NCI-H69 (cell line): ENCODE data around the gene SHB.
A peak's percentile ranks its signal among the peaks of the same experiment; 100 is the strongest.

ENCODE experiments used
- DNase-seq: peaks from one replicate; lab custom pipeline; 2025; lab: John Stamatoyannopoulos, UW

SHB gene

DNA sequence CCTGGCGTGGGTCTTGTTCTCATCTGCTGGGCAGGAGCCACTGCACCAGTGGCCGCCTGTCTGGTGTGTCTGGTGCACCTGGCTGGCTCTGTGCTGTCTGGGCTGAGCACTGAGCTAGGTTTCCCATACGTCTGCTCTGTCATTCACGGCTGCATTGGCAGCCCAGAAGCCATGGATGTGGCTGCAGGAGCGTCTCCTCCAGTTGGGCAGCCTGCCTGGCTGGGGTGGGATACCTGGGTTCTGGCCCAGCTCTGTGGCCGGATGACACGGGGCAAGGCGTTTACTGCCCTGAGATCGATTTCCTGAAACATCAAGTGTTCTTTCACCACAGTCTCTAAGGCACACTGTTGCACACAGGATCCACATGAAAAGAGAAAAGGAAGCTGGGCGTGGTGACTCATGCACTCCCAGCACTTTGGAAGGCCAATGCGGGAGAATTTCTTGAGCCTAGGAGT is 139.6 kb downstream of the SHB start:
- DNase-seq, result no peak

DNA sequence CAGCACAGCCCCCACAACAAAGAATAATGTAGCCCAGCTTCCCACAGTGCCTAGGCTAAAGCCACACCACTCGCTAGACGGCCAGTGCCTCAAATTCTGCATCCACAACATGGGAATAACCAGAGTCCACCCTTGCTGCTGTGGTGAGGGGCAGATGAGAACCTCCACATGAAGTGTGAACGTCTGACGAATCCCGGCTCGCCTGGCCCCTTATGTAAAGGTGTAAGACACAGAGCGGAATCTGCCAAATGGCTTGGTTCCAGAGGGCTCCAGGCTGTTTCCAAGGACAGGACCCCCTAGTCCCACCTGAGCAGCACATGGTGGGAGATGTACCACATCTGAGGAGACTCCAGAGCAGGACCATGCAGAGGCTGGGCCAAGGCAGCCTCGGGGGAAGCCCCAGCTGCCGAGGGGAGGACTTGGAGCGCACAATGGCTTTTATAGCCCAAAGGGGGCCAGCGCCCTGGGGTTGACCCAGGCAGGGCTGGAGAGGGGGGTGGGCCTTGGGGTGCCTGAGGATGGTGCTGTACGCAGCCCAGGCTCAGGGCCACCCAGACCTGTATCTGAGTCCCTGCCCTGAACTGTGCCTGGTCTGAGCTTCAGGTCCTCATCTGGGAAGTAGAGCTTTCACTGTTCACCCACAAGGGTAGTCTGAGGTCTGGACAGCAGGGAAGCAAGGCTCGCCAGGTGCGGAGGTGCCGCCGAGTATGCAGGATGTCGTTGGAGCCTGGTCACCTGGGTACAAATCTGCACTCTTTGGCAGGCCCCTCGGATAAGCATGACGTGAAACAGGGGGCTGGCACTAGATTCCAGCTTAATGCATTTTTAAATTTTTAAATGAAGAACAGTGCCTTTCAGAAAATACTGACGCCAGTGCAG is 140.2 kb downstream of the SHB start:
- DNase-seq, result no peak

DNA sequence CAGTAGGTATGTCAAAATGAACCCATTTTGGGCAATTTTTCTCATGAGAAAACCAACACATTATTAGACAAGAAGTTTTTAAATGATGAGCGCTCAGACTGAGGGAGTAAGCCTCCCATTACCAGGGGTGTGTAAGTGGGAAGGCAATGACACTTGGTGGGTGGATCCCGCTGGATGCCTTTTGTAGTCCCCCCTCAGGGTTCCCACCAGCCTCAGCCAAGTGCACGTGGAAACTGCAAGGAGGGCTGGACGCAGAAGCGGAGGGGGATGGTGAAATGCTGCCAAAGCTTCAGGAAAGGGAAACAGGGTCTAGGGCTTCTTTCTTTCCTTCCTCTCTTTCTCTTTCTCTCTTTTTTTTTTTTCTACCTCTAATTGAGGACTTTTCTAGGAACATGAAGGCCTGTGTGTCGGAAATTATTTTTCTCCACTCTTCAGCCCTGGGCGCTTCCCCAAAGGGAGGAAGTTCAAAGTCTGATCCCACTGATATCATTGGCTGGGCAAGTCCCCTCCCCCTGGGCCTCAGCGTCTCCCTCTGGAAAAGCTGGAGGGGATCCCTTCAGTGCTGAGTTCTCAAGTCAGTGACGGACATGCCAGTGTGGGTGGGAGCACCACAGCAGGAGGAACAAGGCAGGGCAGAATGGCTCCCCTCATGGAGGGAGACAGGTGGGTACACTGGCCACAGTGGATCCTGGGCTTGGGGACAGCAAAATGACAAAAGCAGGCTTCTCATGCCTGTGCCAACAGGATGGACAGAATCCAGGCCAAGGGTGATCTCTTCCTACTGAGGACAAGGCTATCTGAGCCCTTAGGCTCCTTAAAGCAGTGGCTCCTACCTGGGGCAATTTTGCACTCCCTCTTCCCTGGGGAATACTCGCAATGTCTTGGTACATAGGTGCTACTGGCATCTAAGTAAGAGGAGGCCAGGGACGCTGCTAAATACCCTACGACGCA is 141.2 kb downstream of the SHB start:
- peak; percentile 58 for DNase-seq

DNA sequence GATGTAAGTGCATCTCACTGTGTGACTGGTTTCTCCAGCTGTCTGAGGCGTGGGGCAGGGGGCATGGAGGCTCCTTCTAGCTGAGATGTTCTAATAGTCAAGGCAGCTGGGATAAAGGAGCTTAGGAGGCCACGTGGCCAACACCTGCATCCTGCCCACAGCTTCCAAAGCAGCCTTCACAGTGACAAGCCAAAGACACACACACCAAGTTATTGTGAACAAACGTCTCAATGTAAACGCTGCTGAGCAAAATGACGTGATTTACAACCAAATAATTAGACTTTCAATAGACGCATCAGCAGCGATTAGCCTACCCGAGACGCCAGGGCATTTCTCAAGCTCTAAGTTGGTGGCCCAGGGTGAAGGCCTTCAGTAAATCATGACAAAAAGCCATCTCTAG is 141.9 kb downstream of the SHB start:
- peak; percentile 91 for DNase-seq

DNA sequence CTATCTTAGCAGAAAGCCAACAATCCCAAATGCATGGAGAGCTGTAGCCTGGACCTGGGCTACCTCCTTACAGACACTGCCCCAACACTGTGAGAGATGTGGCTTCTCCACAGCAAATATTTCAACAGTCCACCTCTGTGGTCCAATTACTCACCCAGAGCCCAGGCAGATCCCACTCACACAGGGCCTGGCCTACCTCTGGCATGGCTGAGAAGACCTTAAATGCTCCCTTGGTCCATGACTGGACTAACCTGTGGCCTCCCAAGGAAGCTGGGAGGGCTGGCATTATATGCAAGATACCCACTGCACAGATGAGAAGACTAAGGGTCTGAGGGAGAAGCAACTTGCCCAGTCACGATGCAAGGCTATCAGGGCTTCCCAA is 142.3 kb downstream of the SHB start:
- no peak for DNase-seq

DNA sequence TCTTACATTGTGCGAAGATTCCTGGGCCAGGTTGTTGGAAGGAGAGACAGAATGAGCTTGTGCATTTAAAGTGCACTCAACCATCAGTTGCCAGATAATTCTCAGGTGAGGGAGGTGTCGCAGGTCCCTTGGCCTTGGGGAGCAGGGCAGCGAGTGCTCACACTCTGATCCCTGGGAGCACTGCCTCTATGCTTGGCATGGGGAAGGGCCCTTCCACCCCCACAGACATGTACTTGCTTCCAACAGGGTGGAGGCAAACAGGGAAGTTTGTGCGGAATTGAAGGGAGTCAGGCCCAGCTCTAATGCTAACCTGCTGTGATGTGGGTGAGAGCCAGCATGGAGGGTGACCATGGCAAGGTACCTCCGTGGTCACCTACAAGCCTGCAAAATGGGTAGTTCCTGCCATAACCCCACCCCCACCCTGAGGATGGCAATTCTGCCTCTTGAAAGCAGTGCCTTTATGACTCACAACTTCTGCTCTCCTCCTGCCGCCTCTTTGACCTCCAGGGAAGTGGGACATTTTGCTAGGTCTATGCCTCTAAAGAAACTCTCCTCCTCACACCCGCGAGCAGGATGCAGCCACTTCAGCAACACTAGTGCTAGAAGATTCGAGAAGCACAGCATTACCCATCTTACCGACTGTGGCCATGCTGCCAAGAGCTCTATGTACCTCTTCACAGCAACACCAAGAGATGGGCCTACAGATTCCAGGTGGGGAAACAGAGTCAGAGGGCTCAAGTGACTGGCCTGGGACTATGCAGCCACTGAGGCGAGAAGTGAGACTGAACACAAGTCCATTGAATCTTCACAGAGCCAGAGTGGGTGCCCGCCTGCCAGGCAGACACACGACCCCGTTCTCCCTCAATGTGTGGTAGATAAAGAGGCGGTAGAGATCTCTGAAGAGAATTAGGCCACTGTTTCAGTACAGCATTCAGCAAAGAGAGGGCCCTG is 143.0 kb downstream of the SHB start:
- no peak for DNase-seq

DNA sequence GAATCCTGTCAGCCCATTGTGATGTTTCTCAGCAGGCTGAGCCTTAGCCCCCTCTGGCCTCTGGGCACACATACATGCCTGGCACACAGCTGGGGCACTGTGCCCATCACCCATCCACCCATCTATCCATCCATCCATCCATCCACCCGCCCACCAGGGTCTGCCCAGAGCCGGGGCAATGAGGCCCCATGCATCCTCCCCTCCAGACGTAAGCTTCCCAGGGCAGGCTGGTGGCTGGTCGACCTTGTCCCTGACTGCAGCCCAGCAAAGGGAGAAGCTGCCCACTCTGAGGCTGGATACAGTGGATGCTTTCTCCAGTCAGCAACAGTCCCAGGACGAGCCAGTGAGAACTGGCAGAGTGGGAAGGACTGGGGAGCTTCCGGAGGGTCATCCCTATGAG is 144.0 kb downstream of the SHB start:
- no peak for DNase-seq

DNA sequence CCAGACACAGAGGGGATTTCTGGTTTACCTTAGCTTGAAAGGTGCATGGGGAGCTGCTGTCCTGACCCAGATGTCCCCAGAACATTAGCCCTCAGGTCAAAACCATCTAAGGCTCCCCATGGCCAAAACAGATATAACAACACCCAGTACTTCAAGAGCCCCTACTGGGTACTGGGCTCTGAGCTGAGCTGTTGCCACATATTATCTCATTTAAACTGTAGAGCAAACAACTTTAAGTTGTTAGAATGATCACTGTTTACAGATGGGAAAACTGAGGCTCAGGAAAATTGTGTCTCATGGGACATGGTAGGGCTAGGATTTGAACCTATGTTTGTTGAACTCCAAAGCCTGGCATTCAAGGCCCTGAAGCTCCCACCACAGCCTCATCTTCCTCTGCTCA is 144.5 kb downstream of the SHB start:
- DNase-seq, result no peak

DNA sequence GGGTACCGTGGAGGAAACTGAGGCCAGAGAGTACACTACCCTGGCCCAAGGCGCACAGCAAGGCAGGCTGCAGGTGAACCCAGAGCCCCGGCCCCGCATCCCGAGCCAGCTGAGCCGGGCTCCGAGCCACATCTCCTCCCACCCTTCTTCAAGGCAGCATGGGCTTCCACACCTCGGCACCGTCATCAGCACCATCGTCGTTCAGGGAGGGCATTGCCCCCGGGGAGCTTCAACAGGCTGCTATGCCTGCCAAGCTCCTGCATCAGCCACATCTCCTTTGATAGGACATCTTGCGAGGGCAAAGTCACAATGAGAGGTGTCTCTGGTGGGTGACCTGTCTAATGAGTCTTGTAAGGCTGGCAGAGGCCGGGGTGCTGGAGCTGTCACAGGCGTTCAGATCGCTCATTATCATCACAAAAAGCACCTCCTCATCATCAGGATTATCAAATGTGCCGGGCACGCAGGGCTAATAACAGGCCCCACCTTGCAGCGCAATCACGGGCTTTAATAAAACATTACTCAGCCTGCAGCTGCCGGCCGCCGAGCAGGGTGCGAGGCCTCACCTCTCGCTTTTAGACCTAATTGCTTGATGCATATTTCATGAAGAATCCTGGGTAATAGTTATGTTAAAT is 145.1 kb downstream of the SHB start:
- no peak for DNase-seq

DNA sequence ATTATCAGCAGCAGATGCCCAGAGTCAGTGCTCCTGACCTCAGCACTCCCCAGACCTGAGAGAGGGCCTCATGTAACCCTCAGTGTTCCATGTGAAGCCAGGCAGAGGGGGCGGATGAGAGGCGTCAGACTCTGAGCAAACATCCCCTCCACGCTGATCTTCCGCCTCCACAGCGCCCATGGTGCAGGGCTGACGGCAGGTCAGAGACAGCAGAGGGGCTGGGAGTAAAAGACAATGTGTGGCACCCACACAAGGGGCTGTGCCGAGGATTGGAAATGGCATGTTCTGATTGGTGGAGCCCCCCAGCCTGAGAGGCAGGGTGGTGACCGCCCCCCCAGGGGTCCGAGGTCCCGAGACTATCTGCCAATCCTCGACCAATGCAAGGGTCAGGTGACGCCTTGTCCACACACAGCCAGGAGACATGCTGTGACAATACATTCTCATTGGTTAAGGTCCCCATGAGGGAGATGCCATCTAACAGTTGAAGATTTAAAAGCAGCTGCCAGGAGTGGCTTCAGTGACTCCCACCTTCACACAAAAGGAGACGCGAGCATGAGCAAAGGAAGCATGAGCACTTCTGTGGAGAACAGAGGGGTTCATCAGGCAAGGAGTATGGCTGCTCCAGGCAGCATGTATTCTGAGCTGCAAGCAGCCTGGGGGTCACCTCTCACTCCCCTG is 145.8 kb downstream of the SHB start:
- DNase-seq, result no peak

DNA sequence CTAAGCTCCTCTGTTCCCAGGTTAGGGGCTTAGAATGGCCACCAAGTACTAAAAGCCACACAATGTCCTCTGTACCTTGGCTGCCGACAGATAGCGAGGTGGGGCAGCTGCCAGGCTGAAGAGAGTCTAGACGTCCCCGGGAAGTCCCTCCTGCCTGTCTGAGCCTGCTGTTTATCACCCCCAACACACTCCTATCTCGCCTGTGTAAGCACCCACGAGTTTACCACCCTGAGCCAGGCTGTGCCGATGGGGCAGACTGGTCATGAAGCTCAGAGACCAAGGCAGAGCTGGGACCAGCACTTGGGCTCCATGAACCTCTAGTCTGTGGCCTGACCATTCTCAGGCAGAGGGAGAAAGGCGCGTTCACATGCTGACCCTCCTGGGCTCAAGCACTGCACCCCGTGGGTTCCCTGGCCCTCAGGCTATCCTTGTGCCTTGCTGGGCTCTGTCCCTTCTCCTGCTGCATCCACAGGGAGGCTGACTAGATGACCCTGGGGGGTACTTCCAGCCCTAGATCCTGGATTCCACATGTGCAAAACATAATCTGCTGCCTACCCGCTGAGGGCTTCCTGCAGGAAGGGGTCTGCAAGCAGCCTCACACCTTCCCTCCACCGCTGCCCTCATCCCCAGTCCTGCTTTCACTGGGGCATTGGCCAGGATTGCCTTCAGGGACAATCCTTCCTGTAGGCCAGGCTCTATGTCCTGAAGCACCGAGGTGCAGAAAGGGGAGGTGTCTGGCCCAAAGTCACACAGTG is 146.5 kb downstream of the SHB start:
- DNase-seq, result no peak

DNA sequence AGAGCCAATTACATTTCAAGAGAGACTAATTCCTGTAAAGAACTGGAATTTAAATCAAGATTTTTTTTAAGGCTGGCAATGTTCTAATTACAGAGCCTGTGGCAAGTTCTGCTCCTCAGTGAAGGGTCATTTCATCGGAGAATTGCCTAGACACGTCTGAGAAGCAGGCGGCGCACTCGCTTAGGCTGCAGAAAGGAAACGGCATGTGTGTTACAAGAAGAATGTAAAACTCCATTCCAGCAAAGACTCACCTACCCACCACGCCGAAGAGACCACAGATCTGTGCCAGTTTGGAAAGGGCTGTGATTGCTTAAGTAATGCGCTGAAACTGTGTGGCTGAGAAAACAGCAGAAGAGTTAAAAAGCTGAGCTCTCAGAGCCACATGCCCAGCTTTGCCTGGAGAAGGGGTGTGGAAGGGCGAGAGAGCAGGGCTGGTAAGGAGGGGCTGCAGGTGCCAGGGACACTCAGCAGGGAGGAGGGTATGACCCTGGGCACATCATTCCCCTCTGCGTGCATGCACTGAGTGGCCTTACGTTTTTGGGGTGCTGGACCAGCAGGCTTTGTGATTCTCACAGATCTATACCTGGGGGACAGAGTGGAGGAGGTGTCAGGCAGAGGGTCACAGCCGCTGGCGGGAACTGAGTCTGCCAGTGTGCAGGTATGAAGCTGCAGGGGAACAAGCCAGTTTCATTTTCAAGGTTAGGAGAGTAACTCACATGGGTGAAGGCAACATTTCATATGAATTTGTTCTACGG is 147.3 kb downstream of the SHB start:
- no peak for DNase-seq

DNA sequence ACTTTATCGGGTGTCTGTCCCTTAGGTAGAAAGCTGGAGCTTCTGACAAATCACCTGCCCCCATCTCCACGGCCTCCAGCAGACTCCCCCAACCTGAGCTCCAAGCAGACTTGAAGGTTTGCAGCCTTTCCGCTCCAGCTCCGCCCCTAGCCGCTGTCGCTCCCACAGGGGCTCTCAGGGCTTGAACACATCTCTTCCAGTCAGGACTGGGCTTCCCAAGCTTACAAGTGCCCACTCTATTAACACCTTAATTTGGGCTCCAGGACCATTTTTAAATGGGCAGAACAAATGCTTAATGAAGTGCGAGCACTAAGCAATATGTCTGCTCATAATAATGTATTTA is 147.9 kb downstream of the SHB start:
- DNase-seq, result no peak

DNA sequence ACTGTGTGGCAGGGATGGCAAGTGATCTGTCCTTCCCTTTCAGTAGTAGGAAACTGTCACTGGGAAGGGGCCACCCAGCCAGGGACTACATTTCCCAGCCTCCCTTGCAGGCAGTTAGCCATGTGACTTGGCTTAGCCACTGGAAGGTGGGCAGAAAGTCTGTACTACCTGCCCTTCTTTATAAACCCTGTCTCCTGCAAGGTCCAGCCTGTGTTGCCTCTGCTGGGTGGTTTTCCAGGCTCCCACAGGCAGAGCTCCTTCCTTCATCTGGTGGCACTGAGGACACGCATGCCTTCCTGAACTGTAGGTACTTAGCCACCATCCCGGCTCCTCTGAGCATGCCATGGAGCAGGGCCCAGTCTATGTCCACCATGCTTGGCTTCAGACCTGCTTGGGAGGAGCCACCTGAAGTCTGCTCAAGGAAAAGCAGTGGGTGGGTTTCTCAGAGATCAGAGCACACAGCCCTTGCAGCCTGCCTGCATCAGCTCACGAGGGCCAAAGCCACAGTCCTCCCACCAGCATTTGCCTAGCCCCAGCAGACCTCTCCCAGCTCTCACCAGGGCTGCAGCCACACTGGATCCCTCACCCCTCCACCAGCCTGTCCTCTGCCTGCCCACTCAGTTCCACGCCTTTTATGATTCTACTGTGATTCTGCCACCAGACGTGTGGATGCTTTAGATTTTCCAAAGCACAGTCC is 148.4 kb downstream of the SHB start:
- DNase-seq, result peak; percentile 31

DNA sequence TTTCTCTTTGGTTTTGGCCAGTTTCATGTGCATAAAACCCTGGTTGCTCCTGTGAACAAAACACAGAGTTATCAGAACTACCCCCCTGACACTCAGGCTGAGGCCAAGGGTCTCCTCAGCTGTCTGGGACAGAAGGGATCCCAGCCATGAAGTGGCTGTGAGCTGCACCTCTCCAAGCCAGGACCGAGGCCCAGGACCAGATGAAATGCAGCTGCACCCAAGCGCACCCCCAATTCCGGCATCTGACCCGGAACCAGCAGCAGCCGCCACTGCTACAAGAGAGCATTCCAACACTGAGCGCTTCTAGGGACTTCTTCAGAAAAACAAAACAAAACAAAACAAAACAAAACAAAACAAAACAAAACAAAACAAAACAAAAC is 149.1 kb downstream of the SHB start:
- no peak for DNase-seq

DNA sequence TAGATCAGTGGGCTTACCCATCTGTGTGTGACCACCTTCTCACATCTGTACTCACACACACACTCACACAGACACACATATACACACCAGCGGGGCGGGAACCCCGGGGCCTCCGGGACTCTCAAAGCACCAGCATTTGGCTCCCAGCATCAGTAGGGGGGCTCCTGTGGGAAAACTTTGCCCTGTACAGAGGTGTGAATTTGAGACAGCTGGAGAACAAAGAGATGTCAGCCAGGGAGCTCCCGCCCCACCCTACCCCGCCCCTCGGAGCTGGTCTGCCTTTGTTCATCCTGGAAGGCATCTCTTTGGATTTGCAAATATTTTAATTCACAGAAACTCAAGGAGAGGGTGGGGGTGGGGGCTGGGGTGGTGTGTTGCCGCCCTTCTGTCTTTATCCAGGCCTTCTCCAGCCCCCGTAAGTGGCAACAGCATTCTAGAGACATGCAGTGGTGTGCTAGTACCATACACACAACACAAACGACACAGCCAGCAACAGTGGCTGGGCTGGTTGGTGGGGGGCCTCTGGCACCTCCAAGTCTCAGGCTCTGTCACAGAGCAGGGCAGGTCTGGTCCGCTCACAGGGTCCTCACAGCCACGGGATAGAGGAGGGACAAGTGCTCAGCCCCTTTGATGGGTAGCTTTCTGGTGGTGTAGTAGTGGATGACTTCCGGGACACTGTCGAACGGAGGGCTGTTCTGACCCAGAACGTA is 149.6 kb downstream of the SHB start:
- no peak for DNase-seq

DNA sequence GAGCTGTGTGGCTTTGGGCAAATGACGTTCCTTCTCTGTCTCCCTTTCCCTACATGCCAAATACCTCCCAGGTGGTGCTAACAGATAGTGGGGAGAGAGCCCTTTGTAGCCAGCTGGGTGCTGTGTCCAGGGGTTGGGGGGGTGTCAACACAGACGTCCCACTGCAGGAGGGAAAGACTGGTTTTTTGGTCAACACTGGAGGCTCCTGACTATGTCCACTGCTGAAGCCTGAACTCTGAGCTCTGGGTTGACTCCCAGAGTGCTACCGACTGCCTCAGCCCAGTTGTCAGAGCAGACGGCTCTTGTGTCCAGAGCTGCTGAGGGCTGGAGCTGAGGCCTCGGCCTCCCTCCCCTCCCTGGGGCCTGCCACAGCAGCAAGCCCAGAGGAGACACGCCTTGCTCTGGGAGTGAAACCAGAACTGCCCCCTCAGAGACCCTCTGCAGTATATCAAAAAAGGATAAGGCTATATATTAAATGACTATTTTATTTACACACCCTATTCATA is 150.3 kb downstream of the SHB start:
- no peak for DNase-seq
